ENCODE measurements around the gene CROCC2.

The CROCC2 gene

GRCh38 chr2:240906141-240906910 is at the start of gene CROCC2:
CROCC2 (plus strand) TSS chr2:240906336; CDS start chr2:240906514, 178 bp downstream.
- no peak within 1 kb of the TSS for H3K4me2 ChIP-seq (ENCODE audit: low read length)
- H3K79me2 ChIP-seq (ENCODE audit: control insufficient read depth, low read length) = no peaks in the 10 kb centered on the region
- no peaks in the 10 kb centered on the region for H4K20me1 ChIP-seq (ENCODE audit: control insufficient read depth, insufficient read depth, low read depth, low read length)
- TF ChIP-seq CTCF (IDR thresholded peaks at IDR 0.05; ENCODE audit: low read depth, low read length, poor library complexity, severe bottlenecking) = no peak
- TF ChIP-seq EZH2phosphoT487 (IDR thresholded peaks at IDR 0.05; ENCODE audit: borderline replicate concordance, low read length) = no peak
- no peaks in the 10 kb centered on the region for H3K9me3 ChIP-seq (ENCODE audit: control insufficient read depth, insufficient read depth, low read length)
- no peaks in the 10 kb centered on the region for H3K9me2 ChIP-seq (replicated peaks; ENCODE audit: control insufficient read depth, low read length)
- no peak within 1 kb of the TSS for H3K4me3 ChIP-seq (ENCODE audit: low read length)
- H3K27me3 ChIP-seq (ENCODE audit: control insufficient read depth, low read length) = no peaks in the 10 kb centered on the region
- H3K27ac ChIP-seq (ENCODE audit: low read depth, low read length) = no peak within 1 kb of the TSS
- H3F3A ChIP-seq (ENCODE audit: control insufficient read depth, insufficient read depth) = no peaks in the 10 kb centered on the region
- H3K36me3 ChIP-seq (ENCODE audit: control insufficient read depth, low read length) = no peaks in the 10 kb centered on the region
- no peaks in the 10 kb centered on the region for H3K4me1 ChIP-seq (ENCODE audit: control insufficient read depth, low read length)

- Histone ChIP-seq H3F3A (ENCODE audit: control insufficient read depth, insufficient read depth) (no peaks in the 10 kb centered on the region), H3K9me2 (replicated peaks; ENCODE audit: control insufficient read depth, low read length) (no peaks in the 10 kb centered on the region), H3K36me3 (ENCODE audit: control insufficient read depth, low read length) (no peaks in the 10 kb centered on the region), H3K79me2 (ENCODE audit: control insufficient read depth, low read length) (no peaks in the 10 kb centered on the region), H3K27ac (ENCODE audit: low read depth, low read length) (no peak overlapping the region), H3K27me3 (ENCODE audit: control insufficient read depth, low read length) (peaks cover 7% of the 10 kb centered on the region), H4K20me1 (ENCODE audit: control insufficient read depth, insufficient read depth, low read depth, low read length) (no peaks in the 10 kb centered on the region), H3K4me2 (ENCODE audit: low read length) (no peak overlapping the region), H3K4me1 (ENCODE audit: control insufficient read depth, low read length) (no peaks in the 10 kb centered on the region), H3K9me3 (ENCODE audit: control insufficient read depth, insufficient read depth, low read length) (peaks cover 5% of the 10 kb centered on the region; the same call in 1 of the 2 replicates), H3K4me3 (ENCODE audit: low read length) (no peak overlapping the region)
- TF ChIP-seq EZH2phosphoT487 (IDR thresholded peaks at IDR 0.05; ENCODE audit: borderline replicate concordance, low read length) = no peak
- no peak for TF ChIP-seq CTCF (IDR thresholded peaks at IDR 0.05; ENCODE audit: low read depth, low read length, poor library complexity, severe bottlenecking)
These were observed 48.8 kb upstream of the CROCC2 start for GRCh38 chr2:240857039-240858008.

GRCh38 chr2:240858321-240858720 is 47.8 kb upstream of the CROCC2 start:
- no peak overlapping the region for H3K27ac ChIP-seq (ENCODE audit: low read depth, low read length)
- H3K4me2 ChIP-seq (ENCODE audit: low read length) = no peak overlapping the region
- no peaks in the 10 kb centered on the region for H3F3A ChIP-seq (ENCODE audit: control insufficient read depth, insufficient read depth)
- H4K20me1 ChIP-seq (ENCODE audit: control insufficient read depth, insufficient read depth, low read depth, low read length) = no peaks in the 10 kb centered on the region
- H3K4me3 ChIP-seq (ENCODE audit: low read length) = no peak overlapping the region
- peaks cover 5% of the 10 kb centered on the region; the same call in 1 of the 2 replicates for H3K9me3 ChIP-seq (ENCODE audit: control insufficient read depth, insufficient read depth, low read length)
- no peaks in the 10 kb centered on the region for H3K4me1 ChIP-seq (ENCODE audit: control insufficient read depth, low read length)
- H3K79me2 ChIP-seq (ENCODE audit: control insufficient read depth, low read length) = no peaks in the 10 kb centered on the region
- H3K9me2 ChIP-seq (replicated peaks; ENCODE audit: control insufficient read depth, low read length) = no peaks in the 10 kb centered on the region
- H3K36me3 ChIP-seq (ENCODE audit: control insufficient read depth, low read length) = no peaks in the 10 kb centered on the region
- TF ChIP-seq EZH2phosphoT487 (IDR thresholded peaks at IDR 0.05; ENCODE audit: borderline replicate concordance, low read length) (no peak), CTCF (IDR thresholded peaks at IDR 0.05; ENCODE audit: low read depth, low read length, poor library complexity, severe bottlenecking) (no peak)
- peaks cover 7% of the 10 kb centered on the region for H3K27me3 ChIP-seq (ENCODE audit: control insufficient read depth, low read length)
